H4 (cell line): ENCODE data around the gene COPS4. TPM values are rescaled to one million over a fixed set of nuclear protein-coding genes. Genes with fewer than 3 reads are reported as not detected.
"Not testable (repeated sequence)": the region's sequence is repeated elsewhere in the genome, so short reads cannot be mapped to it uniquely, and the experiment has no call there.

Experiments used
- DNase-seq: peaks from one replicate; pipeline ENCODE4 v3.0.0-alpha.2; 2015; ENCODE audit warnings: low spot score
- total RNA-seq: library from RNA; depleted of rRNA; stranded (reverse); fragments of >200 nt; shearing (Covaris generic); gene quantifications from 2 replicates; pipeline ENCODE4 v1.2.3, GENCODE V29; 2014; rRNA removed

The COPS4 gene
- total RNA-seq, result 99.9 and 103 TPM in 2 replicates

GRCh38 chr4:83034630-83035494, at the start of gene COPS4:
Gene COPS4 (plus strand): TSS chr4:83035183. CDS start chr4:83035225, 42 bp downstream.
- DNase-seq, result peak; percentile 100

- DNase-seq, result not testable (repeated sequence)
Measured at GRCh38 chr4:82987519-82987918, 47.5 kb upstream of the COPS4 start.

GRCh38 chr4:82988323-82988832, 46.6 kb upstream of the COPS4 start:
- DNase-seq, result no peak

- peak; percentile 27 for DNase-seq
Measured at GRCh38 chr4:82989575-82990429, 45.2 kb upstream of the COPS4 start.

- DNase-seq, result no peak
Measured at GRCh38 chr4:82994834-82995233, 40.1 kb upstream of the COPS4 start.

GRCh38 chr4:82998898-82999297, 36.1 kb upstream of the COPS4 start:
- no peak for DNase-seq

- DNase-seq, result no peak
Measured at GRCh38 chr4:83002329-83002728, 32.7 kb upstream of the COPS4 start.

GRCh38 chr4:83003044-83003791, 31.8 kb upstream of the COPS4 start:
- not testable (repeated sequence) for DNase-seq

GRCh38 chr4:83009529-83009928, 25.5 kb upstream of the COPS4 start:
- DNase-seq, result no peak

GRCh38 chr4:83010111-83010521, 24.9 kb upstream of the COPS4 start:
- no peak for DNase-seq

- peak; percentile 61 for DNase-seq
Measured at GRCh38 chr4:83010522-83011318, 24.3 kb upstream of the COPS4 start, which contains the start of gene LIN54. Gene LIN54 (minus strand): TSS chr4:83010823. CDS start chr4:82984844, 25,979 bp downstream.

GRCh38 chr4:83011689-83012199, 23.2 kb upstream of the COPS4 start:
- DNase-seq, result no peak

GRCh38 chr4:83012200-83012686, 22.7 kb upstream of the COPS4 start:
- no peak for DNase-seq

- peak; percentile 96 for DNase-seq
Measured at GRCh38 chr4:83012687-83013419, 22.1 kb upstream of the COPS4 start.

- DNase-seq, result no peak
Measured at GRCh38 chr4:83013420-83013867, 21.5 kb upstream of the COPS4 start.

GRCh38 chr4:83013902-83014301, 21.1 kb upstream of the COPS4 start:
- DNase-seq, result no peak

GRCh38 chr4:83019794-83020494, 15.0 kb upstream of the COPS4 start:
- no peak for DNase-seq

GRCh38 chr4:83022724-83023450, 12.1 kb upstream of the COPS4 start:
- DNase-seq, result no peak
